Endothelial cell of umbilical vein (primary cell): ENCODE data around the gene PSKH1. TPM values are rescaled to one million over a fixed set of nuclear protein-coding genes. Genes with fewer than 3 reads are reported as not detected.

ENCODE experiments used
- BruUV-seq: library from RNA; stranded (reverse); fragments of 400-500 nt; replicated peaks from 2 replicates; lab custom pipeline; 2021; lab: Mats Ljungman, UMichigan
- CTCF ChIA-PET: fragments of 300-600, 350-600 bp; sonication (Branson Sonifier 250); formaldehyde crosslinking; loops from one replicate; lab custom pipeline; 2021; ENCODE audit warnings: antibody characterized with exemption, inconsistent platforms; lab: Charles Lee
- POLR2A ChIA-PET: fragments of 300-600, 350-600 bp; sonication (Branson Sonifier 250); formaldehyde crosslinking; loops from one replicate; lab custom pipeline; 2021; ENCODE audit warnings: antibody characterized with exemption, inconsistent platforms; lab: Charles Lee
- DNase-seq: peaks from one replicate; pipeline ENCODE4 v3.0.0-alpha.2; 2011; ENCODE audit warnings: low read depth, low spot score
- FAIRE-seq: peaks from 2 replicates; lab custom pipeline; 2011; peaks lifted over from hg19 to GRCh38; lab: Jason Lieb, UNC
- H2AFZ ChIP-seq: 2 replicates; pipeline ENCODE4 v1.6.0; 2012; ENCODE audit warnings: low read depth, low read length, control low read depth, inconsistent platforms
- H3K27ac ChIP-seq: 2 replicates; pipeline ENCODE4 v1.5.1; 2011; ENCODE audit warnings: low read depth, mild to moderate bottlenecking, control low read depth, low read length, moderate library complexity; ENCODE audit not compliant: insufficient read depth
- H3K27me3 ChIP-seq, 2 experiments: 2 replicates each; pipeline versions ENCODE4 v1.6.0 to v1.6.1; 2011; ENCODE audit warnings: low read length in 2 of 2, mixed read lengths in 1 of 2; ENCODE audit not compliant: control insufficient read depth in 2 of 2, insufficient read depth in 2 of 2
- H3K36me3 ChIP-seq, 2 experiments: 2 replicates in 1 of 2; 3 replicates in 1 of 2; pipeline ENCODE4 v1.5.1; 2011; ENCODE audit warnings: low read length in 2 of 2, mild to moderate bottlenecking in 1 of 2, moderate library complexity in 1 of 2; ENCODE audit not compliant: control insufficient read depth in 2 of 2, insufficient read depth in 2 of 2; ENCODE audit errors: extremely low read depth in 1 of 2
- H3K4me1 ChIP-seq: 3 replicates; pipeline ENCODE4 v1.5.1; 2011; ENCODE audit warnings: mild to moderate bottlenecking, low read length; ENCODE audit not compliant: control insufficient read depth, insufficient read depth; ENCODE audit errors: extremely low read depth
- H3K4me2 ChIP-seq: 2 replicates; pipeline ENCODE4 v1.6.1; 2011; ENCODE audit warnings: low read length, control low read depth, mixed read lengths; ENCODE audit not compliant: insufficient read depth
- H3K4me3 ChIP-seq, 3 experiments: fragments of 200-600 bp in 1 of 3; sonication (generic), shearing (Covaris generic) in 1 of 3; replicated peaks in 1 of 3; 2 replicates each; pipeline ENCODE4 v1.5.1; 2011 to 2016; ENCODE audit warnings: control low read depth in 3 of 3, low read length in 3 of 3, mild to moderate bottlenecking in 2 of 3, inconsistent platforms in 1 of 3, low read depth in 1 of 3, moderate library complexity in 1 of 3; ENCODE audit not compliant: insufficient read depth in 1 of 3
- H3K79me2 ChIP-seq: 2 replicates; pipeline ENCODE4 v1.6.0; 2012; ENCODE audit warnings: low read length, inconsistent platforms; ENCODE audit not compliant: control insufficient read depth, insufficient read depth
- H3K9ac ChIP-seq: replicated peaks from 2 replicates; pipeline ENCODE3; 2011; ENCODE audit warnings: low read length, control low read depth; ENCODE audit not compliant: insufficient read depth; ENCODE audit errors: extremely low read depth
- H3K9me1 ChIP-seq: replicated peaks from 3 replicates; pipeline ENCODE4 v1.6.0; 2011; ENCODE audit warnings: mild to moderate bottlenecking, low read length; ENCODE audit not compliant: control insufficient read depth, insufficient read depth; ENCODE audit errors: extremely low read depth
- H3K9me3 ChIP-seq: replicated peaks from 2 replicates; pipeline ENCODE4 v1.5.1; 2012; ENCODE audit warnings: low read length, inconsistent platforms; ENCODE audit not compliant: control insufficient read depth, insufficient read depth
- H4K20me1 ChIP-seq: replicated peaks from 2 replicates; pipeline ENCODE3; 2011; ENCODE audit warnings: mild to moderate bottlenecking, low read length; ENCODE audit not compliant: control insufficient read depth, insufficient read depth; ENCODE audit errors: extremely low read depth
- CTCF ChIP-seq, 2 donors: IDR thresholded peaks; 1 replicate in 1 of 2; 2 replicates in 1 of 2; pipeline ENCODE4 v1.5.1; 2011; ENCODE audit warnings: low read length in 2 of 2, mild to moderate bottlenecking in 2 of 2, moderate library complexity in 2 of 2, control low read depth in 1 of 2, inconsistent platforms in 1 of 2, low read depth in 1 of 2; ENCODE audit not compliant: insufficient read depth in 1 of 2; ENCODE audit errors: extremely low read depth in 1 of 2
- EZH2 ChIP-seq: IDR thresholded peaks from 2 replicates; pipeline ENCODE4 v1.6.1; 2012; ENCODE audit warnings: borderline replicate concordance, low read depth, mild to moderate bottlenecking, moderate library complexity, low read length, inconsistent platforms; ENCODE audit not compliant: severe bottlenecking
- FOS ChIP-seq: IDR thresholded peaks from 2 replicates; pipeline ENCODE4 v1.6.1; 2011; ENCODE audit warnings: mild to moderate bottlenecking, low read length, moderate library complexity, borderline replicate concordance; ENCODE audit not compliant: insufficient read depth
- GATA2 ChIP-seq: IDR thresholded peaks from 2 replicates; pipeline ENCODE4 v1.7.0; 2011; ENCODE audit warnings: low read depth, mild to moderate bottlenecking, moderate library complexity, mixed read lengths, low read length; ENCODE audit not compliant: insufficient read length, insufficient read depth
- JUN ChIP-seq: IDR thresholded peaks from 2 replicates; pipeline ENCODE4 v1.6.1; 2011; ENCODE audit warnings: borderline replicate concordance, low read depth; ENCODE audit not compliant: insufficient read length, insufficient read depth
- MAX ChIP-seq: IDR thresholded peaks from 2 replicates; pipeline ENCODE4 v1.6.1; 2011; ENCODE audit not compliant: insufficient read depth, insufficient read length
- MYC ChIP-seq: IDR thresholded peaks from one replicate; pipeline ENCODE4 v1.6.1; 2011; ENCODE audit warnings: mild to moderate bottlenecking, low read depth, low read length
- POLR2A ChIP-seq: IDR thresholded peaks from 2 replicates; pipeline ENCODE4 v1.6.1; 2012; ENCODE audit warnings: low read depth, mild to moderate bottlenecking, control low read depth, low read length
- POLR2AphosphoS5 ChIP-seq: IDR thresholded peaks from 2 replicates; pipeline ENCODE4 v1.6.1; 2012; ENCODE audit warnings: low read depth, mild to moderate bottlenecking, control low read depth, low read length, moderate library complexity; ENCODE audit not compliant: insufficient read depth
- dilution Hi-C: fragments of 300-500 bp; cut with MboI; formaldehyde crosslinking; loops from one replicate; pipeline ENCODE4 v1.15.0; 2019; ENCODE audit warnings: low sequenced_read_pairs; ENCODE audit not compliant: extremely low pct_ligation_motif_present
- intact Hi-C: fragments of 100-400 bp; cut with micrococcal nuclease; formaldehyde crosslinking; loops from one replicate; pipeline ENCODE4 v1.10.0; 2022
- polyA plus RNA-seq, 4 experiments: library from polyadenylated mRNA; depleted of rRNA in 3 of 4; stranded (reverse) in 3 of 4; unstranded in 1 of 4; fragments of >200 nt; gene quantifications; 2 replicates each; pipeline versions ENCODE4 v1.2.1 to v1.2.3, GENCODE V29; 2011 to 2012; ENCODE audit warnings: missing spikeins in 1 of 4
- total RNA-seq: library from RNA; stranded (reverse); gene quantifications from 2 replicates; pipeline ENCODE4 v1.2.3, GENCODE V29; 2021

The PSKH1 gene
- total and polyA plus RNA-seq, 2 donors (not counting 3 experiments of a cell fraction or from before 2014, with no cell fraction given) = 25.9 to 42.6 TPM

GRCh38 chr16:67953641-67954375 is 60.8 kb downstream of the PSKH1 start:
- Histone ChIP-seq H3K9me3 (no peaks in the 10 kb centered on the region), H3K9me1 (no peaks in the 10 kb centered on the region), H3K9ac (no peak overlapping the region), H3K27me3 (no peaks in the 10 kb centered on the region), H3K79me2 (no peaks in the 10 kb centered on the region), H3K36me3 (peaks cover 13 to 57% of the 10 kb centered on the region in 2 experiments), H3K4me1 (no peaks in the 10 kb centered on the region), H3K4me2 (no peak overlapping the region), H3K4me3 (no peak overlapping the region), H4K20me1 (no peaks in the 10 kb centered on the region), H3K27ac (no peak overlapping the region), H2AFZ (no peak overlapping the region)
- ChIA-PET CTCF (interaction anchor here (1.7 kb wide), 1 partner anchor 87 kb away, joined by 5 read pairs; no protein-coding TSS in a partner anchor), POLR2A (no interaction called here)
- TF ChIP-seq EZH2 = no peak
- TF ChIP-seq FOS = no peak
- TF ChIP-seq CTCF (IDR thresholded peaks at IDR 0.05; ENCODE audit: extremely low read depth in 1 of 2, insufficient read depth in 1 of 2, low read depth in 1 of 2, low read length in 2 of 2) = no peak
- TF ChIP-seq MYC = no peak
- TF ChIP-seq POLR2A = no peak
- no peak for TF ChIP-seq GATA2
- no peak for TF ChIP-seq JUN
- TF ChIP-seq MAX = no peak
- no peak for TF ChIP-seq POLR2AphosphoS5
- dilution Hi-C loops = no loop called here
- no TSS peak for BruUV-seq
- no peak for FAIRE-seq
- intact Hi-C loops = no loop called here
- no peak for DNase-seq
